Endothelial cell of hepatic sinusoid (primary cell): ENCODE measurements around the gene DHRS3.
"Not testable (repeated sequence)": the region's sequence is repeated elsewhere in the genome, so short reads cannot be mapped to it uniquely, and the experiment has no call there.

Experiments used
- in situ Hi-C: cut with HindIII; loops from 2 replicates; pipeline ENCODE4 v1.10.0; 2017; ENCODE audit warnings: low sequenced_read_pairs

DHRS3 gene

GRCh38 chr1:12583484-12583883 lies 34.5 kb downstream of the DHRS3 start:
- in situ Hi-C loops, result loop anchor here (5.0 kb wide), 1 partner anchor 106 kb away; no protein-coding TSS in a partner anchor

- in situ Hi-C loops, result loop anchor here (5.0 kb wide), 1 partner anchor 105 kb away; no protein-coding TSS in a partner anchor
Observed at GRCh38 chr1:12582649-12583048, 35.4 kb downstream of the DHRS3 start.

- in situ Hi-C loops, result loop anchor here (5.0 kb wide), 1 partner anchor 104 kb away; no protein-coding TSS in a partner anchor
Observed at GRCh38 chr1:12581179-12581578, 36.8 kb downstream of the DHRS3 start.

GRCh38 chr1:12580054-12580887 lies 37.7 kb downstream of the DHRS3 start:
- in situ Hi-C loops, result loop anchor here (5.0 kb wide), 1 partner anchor 103 kb away; no protein-coding TSS in a partner anchor

- in situ Hi-C loops, result no loop called here
Observed at GRCh38 chr1:12578860-12579422, 39.1 kb downstream of the DHRS3 start.

- in situ Hi-C loops, result no loop called here
Observed at GRCh38 chr1:12577020-12577419, 41.0 kb downstream of the DHRS3 start.

- in situ Hi-C loops, result no loop called here
Observed at GRCh38 chr1:12574757-12575139, 43.3 kb downstream of the DHRS3 start.

- in situ Hi-C loops, result no loop called here
Observed at GRCh38 chr1:12573015-12573825, 44.8 kb downstream of the DHRS3 start.

GRCh38 chr1:12572522-12572921 lies 45.5 kb downstream of the DHRS3 start:
- in situ Hi-C loops, result no loop called here

GRCh38 chr1:12570291-12570690 lies 47.7 kb downstream of the DHRS3 start:
- in situ Hi-C loops, result no loop called here

GRCh38 chr1:12568009-12568767 lies 49.8 kb downstream of the DHRS3 start:
- in situ Hi-C loops, result loop anchor here (5.0 kb wide), 1 partner anchor 51 kb away; no protein-coding TSS in a partner anchor

- in situ Hi-C loops, result loop anchor here (5.0 kb wide), 1 partner anchor 50 kb away; no protein-coding TSS in a partner anchor
Observed at GRCh38 chr1:12567288-12567819, 50.7 kb downstream of the DHRS3 start.

GRCh38 chr1:12566484-12567287 lies 51.3 kb downstream of the DHRS3 start:
- in situ Hi-C loops, result loop anchor here (5.0 kb wide), 1 partner anchor 49 kb away; no protein-coding TSS in a partner anchor

GRCh38 chr1:12565966-12566352 lies 52.1 kb downstream of the DHRS3 start:
- in situ Hi-C loops, result loop anchor here (5.0 kb wide), 1 partner anchor 49 kb away; no protein-coding TSS in a partner anchor

- in situ Hi-C loops, result loop anchor here (5.0 kb wide), 1 partner anchor 48 kb away; no protein-coding TSS in a partner anchor
Observed at GRCh38 chr1:12565094-12565965, 52.7 kb downstream of the DHRS3 start.

GRCh38 chr1:12564251-12564650 lies 53.8 kb downstream of the DHRS3 start:
- in situ Hi-C loops, result not testable (repeated sequence)

- in situ Hi-C loops, result no loop called here
Observed at GRCh38 chr1:12562955-12563576, 54.9 kb downstream of the DHRS3 start.

GRCh38 chr1:12561121-12561520 lies 56.9 kb downstream of the DHRS3 start:
- in situ Hi-C loops, result no loop called here
